HL-60 (cell line): ENCODE results near the gene PTGFR.

Experiments
- DNase-seq, 2 experiments: peaks; one replicate each; pipeline ENCODE4 v3.0.0-alpha.2; 2010 to 2020; ENCODE audit warnings: low read depth in 1 of 2, low spot score in 1 of 2
- H3K27ac ChIP-seq: fragments of 250-450 bp; sonication (Bioruptor Pico); replicated peaks from 2 replicates; pipeline ENCODE4 v1.5.1; 2020; ENCODE audit warnings: mild to moderate bottlenecking, moderate library complexity
- H3K27me3 ChIP-seq: fragments of 250-450 bp; sonication (Bioruptor Pico); 2 replicates; pipeline ENCODE4 v1.5.1; 2021; ENCODE audit warnings: mild to moderate bottlenecking, moderate library complexity; ENCODE audit not compliant: insufficient read depth, poor library complexity, severe bottlenecking
- H3K4me3 ChIP-seq: replicated peaks from 2 replicates; pipeline ENCODE4 v1.5.1; 2011; ENCODE audit warnings: mild to moderate bottlenecking, control low read depth, low read length; ENCODE audit not compliant: insufficient read depth
- CTCF ChIP-seq: IDR thresholded peaks from one replicate; pipeline ENCODE4 v1.5.1; 2011; ENCODE audit warnings: low read length, control low read depth, inconsistent platforms; ENCODE audit not compliant: insufficient read depth
- GABPA ChIP-seq: IDR thresholded peaks from 2 replicates; pipeline ENCODE4 v1.6.1; 2012; ENCODE audit warnings: low read depth
- POLR2AphosphoS5 ChIP-seq: IDR thresholded peaks from 2 replicates; pipeline ENCODE4 v1.6.1; 2012; ENCODE audit warnings: low read depth
- REST ChIP-seq: IDR thresholded peaks from 2 replicates; pipeline ENCODE4 v1.6.1; 2012; ENCODE audit warnings: low read depth; ENCODE audit not compliant: insufficient replicate concordance
- SPI1 ChIP-seq: IDR thresholded peaks from 2 replicates; pipeline ENCODE4 v1.6.1; 2012; ENCODE audit warnings: low read depth, mild to moderate bottlenecking, borderline replicate concordance
- long read RNA-seq: library from polyadenylated mRNA; unstranded; transcript quantifications from one replicate; pipeline ENCODE4 v2.0.0, GENCODE V29; 2020

PTGFR gene
- long read RNA-seq, partial matches to known transcripts: 0 of 2 reads
- long read RNA-seq, other reads (novel, unspliced or antisense): 2 of 2 reads

GRCh38 chr1:78490861-78491450 lies at the start of gene PTGFR:
TSS of gene PTGFR (plus strand) at chr1:78490974. CDS start at chr1:78492744, 1,770 bp downstream.
- DNase-seq: no peak
- TF ChIP-seq POLR2AphosphoS5: no peak
- no peak for TF ChIP-seq GABPA
- no peak for TF ChIP-seq SPI1
- no peak for TF ChIP-seq CTCF
- TF ChIP-seq REST: no peak
- Histone ChIP-seq H3K27ac (no peak within 1 kb of the TSS), H3K27me3 (peaks cover 12% of the 10 kb centered on the region), H3K4me3 (no peak within 1 kb of the TSS)

DNA sequence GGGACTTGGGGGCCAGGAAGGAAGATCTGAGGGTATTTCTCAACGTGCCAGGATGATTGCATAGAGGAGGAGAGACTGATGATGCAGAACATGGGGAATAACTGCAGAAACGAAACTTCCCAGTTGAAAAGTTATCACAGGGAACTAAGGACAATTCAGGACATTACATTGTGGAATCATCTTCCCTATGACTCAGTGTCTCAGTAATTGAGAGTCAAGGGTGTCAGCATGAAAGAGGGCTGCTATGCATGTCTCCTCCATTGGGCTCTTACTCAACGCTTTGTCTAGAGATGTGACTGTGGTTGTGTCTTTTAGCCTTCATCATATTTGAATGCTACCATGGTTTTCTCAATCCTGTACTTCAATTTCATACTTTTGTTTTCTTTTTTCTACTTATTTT lies 48.9 kb upstream of the PTGFR start:
- TF ChIP-seq GABPA (no peak), POLR2AphosphoS5 (no peak), CTCF (no peak), REST (no peak), SPI1 (no peak)
- Histone ChIP-seq H3K27me3 (no peaks in the 10 kb centered on the region), H3K27ac (no peak overlapping the region), H3K4me3 (no peak overlapping the region)
- no peak for DNase-seq

DNA sequence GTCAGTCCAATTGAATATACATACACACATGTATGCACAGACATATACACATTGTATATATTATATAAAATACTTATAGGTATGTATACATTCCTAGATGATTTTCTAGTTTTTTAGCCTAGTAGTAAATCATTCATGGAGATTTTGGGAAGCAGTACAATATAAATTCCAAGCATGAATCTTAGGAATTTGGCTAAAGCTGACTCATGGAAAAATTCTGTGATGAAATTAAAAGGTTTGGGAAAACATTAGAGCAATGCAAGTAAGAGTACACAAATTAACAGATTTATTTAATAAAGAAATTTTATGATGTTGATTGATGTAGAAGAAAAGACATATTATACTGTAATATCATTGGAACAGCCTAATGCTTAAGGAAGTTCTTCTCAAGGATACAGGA lies 43.7 kb upstream of the PTGFR start:
- H3K27ac ChIP-seq: no peak overlapping the region
- H3K4me3 ChIP-seq: no peak overlapping the region
- H3K27me3 ChIP-seq: no peaks in the 10 kb centered on the region
- no peak for DNase-seq
- TF ChIP-seq POLR2AphosphoS5 (no peak), SPI1 (no peak), GABPA (no peak), CTCF (no peak), REST (no peak)
